G401.6 (cell line): ENCODE results near the gene COL18A1.

Experiments
- FAIRE-seq: peaks from 2 replicates; lab custom pipeline; 2012; peaks lifted over from hg19 to GRCh38; lab: Jason Lieb, UNC

Gene COL18A1

DNA sequence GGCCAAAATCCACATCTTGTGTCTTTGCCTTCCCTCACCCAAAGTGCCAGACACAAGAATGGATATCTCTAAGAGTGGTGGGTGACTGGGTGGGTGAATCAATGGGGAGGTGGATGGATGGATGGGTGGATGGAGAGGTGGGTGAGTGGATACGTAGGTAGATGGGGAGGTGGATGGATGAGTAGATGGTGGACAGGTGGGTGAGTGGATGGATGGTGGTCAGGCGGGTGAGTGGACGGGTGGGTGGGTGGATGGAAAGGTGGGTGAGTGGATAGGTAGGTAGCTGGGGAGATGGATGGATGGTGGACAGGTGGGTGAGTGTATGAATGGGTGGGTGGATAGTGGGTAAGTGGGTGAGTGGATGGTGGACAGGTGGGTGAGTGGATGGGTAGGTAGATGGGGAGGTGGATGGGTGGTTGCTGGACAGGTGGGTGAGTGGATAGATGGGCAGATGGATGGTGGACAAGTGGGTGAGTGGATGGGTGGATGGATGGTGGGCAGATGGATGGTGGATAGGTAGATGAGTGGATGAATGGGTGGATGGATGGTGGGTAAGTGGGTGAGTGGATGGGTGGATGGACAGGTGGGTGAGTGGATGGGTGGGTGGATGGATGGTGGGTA, 103.0 kb downstream of the COL18A1 start:
- no peak for FAIRE-seq

- FAIRE-seq = no peak
Observed at GRCh38 chr21:45508607-45509565, 103.9 kb downstream of the COL18A1 start.

DNA sequence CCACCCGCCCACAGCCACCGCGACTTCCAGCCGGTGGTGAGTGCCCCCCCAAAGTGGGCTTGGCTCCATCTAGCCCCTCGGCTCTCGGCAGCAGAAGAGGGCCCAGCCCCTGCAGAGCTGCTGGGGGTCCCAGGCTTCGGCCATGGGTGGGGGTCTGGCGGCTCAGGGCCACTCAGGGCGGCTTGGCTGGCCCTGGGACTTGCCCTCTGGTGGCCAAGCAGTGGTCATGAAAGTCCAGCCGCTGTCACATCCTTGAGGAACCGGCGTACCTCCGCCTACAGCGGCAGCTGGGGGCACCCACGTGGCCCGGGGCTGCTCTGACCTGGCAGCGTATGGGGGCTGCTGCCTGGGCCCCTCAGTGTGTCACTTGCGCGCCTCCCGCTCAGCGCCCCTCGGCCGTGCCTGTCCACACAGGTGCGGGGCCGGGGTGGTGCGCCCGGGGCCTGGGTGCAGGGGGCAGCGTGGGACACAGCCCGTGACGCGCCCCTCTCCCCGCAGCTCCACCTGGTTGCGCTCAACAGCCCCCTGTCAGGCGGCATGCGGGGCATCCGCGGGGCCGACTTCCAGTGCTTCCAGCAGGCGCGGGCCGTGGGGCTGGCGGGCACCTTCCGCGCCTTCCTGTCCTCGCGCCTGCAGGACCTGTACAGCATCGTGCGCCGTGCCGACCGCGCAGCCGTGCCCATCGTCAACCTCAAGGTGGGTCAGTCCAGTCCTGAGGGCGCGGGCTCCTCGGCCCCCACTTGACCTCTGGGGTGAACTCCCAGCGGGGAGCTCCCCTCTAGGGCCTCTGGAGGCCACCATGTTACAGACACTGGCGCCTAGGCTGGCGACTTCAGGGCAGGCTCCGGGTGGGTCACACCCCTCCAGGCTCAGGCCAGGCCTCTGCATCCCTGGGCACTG, 104.9 kb downstream of the COL18A1 start:
- FAIRE-seq = no peak

- no peak for FAIRE-seq
Observed at GRCh38 chr21:45510466-45510955, 105.5 kb downstream of the COL18A1 start.

DNA sequence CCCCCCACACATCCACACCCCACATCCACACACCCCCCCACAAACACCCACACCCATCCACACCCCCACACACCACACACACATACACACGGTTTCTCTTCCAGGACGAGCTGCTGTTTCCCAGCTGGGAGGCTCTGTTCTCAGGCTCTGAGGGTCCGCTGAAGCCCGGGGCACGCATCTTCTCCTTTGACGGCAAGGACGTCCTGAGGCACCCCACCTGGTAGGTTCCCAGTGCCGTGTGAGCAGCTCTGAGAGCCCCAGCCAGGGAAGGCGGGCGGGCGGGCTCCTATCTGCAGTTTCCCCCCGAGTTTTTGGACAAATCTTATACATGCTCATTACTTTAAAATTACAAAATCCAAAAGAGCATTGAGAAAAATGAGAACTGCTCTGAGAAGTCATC, 106.0 kb downstream of the COL18A1 start:
- no peak for FAIRE-seq

GRCh38 chr21:45511661-45512431, 106.9 kb downstream of the COL18A1 start:
- FAIRE-seq = no peak

DNA sequence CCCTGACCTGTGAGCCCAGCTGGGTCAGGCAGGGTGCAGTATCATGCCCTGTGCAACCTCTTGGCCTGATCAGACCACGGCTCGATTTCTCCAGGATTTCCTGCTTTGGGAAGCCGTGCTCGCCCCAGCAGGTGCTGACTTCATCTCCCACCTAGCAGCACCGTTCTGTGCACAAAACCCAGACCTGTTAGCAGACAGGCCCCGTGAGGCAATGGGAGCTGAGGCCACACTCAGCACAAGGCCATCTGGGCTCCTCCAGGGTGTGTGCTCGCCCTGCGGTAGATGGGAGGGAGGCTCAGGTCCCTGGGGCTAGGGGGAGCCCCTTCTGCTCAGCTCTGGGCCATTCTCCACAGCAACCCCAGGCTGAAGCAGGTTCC, 107.6 kb downstream of the COL18A1 start:
- FAIRE-seq = no peak

DNA sequence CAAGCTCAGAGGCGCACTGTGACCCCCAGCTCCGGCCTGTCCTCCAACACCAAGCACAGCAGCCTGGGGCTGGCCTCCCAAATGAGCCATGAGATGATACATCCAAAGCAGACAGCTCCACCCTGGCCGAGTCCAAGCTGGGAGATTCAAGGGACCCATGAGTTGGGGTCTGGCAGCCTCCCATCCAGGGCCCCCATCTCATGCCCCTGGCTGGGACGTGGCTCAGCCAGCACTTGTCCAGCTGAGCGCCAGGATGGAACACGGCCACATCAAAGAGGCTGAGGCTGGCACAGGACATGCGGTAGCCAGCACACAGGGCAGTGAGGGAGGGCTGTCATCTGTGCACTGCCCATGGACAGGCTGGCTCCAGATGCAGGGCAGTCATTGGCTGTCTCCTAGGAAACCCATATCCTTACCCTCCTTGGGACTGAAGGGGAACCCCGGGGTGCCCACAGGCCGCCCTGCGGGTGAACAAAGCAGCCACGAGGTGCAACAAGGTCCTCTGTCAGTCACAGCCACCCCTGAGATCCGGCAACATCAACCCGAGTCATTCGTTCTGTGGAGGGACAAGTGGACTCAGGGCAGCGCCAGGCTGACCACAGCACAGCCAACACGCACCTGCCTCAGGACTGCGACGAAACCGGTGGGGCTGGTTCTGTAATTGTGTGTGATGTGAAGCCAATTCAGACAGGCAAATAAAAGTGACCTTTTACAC, 108.2 kb downstream of the COL18A1 start:
- no peak for FAIRE-seq

- no peak for FAIRE-seq
Observed at GRCh38 chr21:45513741-45514310, 108.9 kb downstream of the COL18A1 start.

DNA sequence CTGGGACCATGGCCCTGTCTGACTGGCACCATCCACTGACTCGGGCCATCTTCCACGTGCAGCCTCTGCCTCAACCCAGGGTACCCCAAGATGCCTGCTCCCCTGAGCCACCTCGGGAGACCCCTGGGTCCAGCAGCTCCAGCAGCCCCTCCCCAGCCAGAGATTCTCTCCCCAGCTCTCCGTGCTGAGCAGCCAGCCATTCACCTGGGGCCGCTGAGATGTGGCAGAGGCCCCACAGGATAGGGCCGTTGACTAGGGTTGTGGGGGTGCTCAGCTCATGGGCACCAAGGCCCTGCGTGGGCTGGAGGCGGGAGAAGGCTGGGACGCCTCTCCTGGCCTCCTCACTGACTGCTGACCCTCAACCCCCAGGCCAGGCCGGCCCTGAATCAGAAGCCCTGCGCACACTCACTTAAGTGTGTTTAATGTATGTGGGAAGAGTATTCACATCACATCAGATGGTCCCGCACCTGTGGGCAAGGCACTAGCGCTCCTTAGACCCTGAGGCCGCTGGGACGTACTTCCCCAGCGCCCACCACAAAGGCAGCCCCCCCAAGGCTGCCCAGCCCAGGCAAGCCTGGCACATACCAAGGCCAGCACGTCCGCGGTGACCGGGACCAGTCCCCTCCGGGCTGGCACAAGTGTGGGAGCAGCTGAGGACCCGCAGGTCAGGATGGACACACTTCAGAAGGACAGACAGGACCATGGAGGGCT, 109.5 kb downstream of the COL18A1 start:
- FAIRE-seq = no peak

- FAIRE-seq = no peak
Observed at GRCh38 chr21:45515241-45516061, 110.5 kb downstream of the COL18A1 start.

DNA sequence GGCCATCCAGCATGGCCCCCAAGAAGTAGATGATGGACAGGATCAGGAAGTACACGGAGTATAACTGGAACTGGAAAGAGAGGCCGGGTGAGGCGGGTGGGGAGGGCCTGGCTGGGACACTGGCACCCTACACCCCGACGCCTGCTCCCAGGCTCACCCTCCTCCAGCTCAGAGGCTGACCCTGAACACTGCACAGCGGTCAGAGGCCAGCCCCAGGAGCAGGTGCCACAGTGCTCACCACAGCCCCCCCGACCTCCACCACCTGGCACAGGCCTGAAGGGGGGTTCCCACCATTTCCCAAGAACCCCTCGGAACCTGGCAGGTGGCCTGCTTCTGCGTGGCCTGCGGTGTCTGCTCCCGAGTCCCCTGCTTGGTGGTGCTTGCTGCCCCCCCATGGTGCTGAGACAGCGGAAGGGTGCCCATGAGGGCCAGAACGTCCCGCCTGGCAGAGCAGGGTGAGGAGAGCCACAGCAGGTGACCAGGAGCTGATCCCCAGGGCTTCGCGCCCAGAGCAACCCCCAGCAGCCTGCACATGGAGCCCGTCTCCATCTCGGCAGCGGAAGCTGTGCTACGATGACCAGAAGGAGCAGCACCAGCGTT, 111.2 kb downstream of the COL18A1 start:
- no peak for FAIRE-seq

- FAIRE-seq = no peak
Observed at GRCh38 chr21:45516671-45517151, 111.7 kb downstream of the COL18A1 start.

- no peak for FAIRE-seq
Observed at GRCh38 chr21:45517249-45518065, 112.5 kb downstream of the COL18A1 start.

DNA sequence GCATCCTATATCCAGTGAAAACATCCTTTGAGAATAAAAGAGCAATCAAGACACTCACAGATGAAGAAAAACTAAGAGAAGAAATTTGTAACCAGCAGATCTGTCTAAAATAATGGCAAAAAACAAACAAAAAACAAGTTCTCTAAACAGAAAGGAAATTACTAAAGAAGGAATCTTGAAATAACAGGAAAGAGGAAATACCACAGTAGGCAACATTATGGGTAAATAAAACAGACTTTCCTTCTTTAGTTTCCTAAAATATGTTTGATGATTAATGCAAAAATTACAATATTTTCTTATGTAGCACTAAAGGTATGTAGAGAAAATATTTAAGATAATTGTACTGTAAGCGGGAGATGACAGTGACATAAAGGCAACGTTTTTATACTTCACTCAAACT, 113.8 kb downstream of the COL18A1 start:
- no peak for FAIRE-seq

GRCh38 chr21:45519182-45519581, 114.2 kb downstream of the COL18A1 start:
- no peak for FAIRE-seq

DNA sequence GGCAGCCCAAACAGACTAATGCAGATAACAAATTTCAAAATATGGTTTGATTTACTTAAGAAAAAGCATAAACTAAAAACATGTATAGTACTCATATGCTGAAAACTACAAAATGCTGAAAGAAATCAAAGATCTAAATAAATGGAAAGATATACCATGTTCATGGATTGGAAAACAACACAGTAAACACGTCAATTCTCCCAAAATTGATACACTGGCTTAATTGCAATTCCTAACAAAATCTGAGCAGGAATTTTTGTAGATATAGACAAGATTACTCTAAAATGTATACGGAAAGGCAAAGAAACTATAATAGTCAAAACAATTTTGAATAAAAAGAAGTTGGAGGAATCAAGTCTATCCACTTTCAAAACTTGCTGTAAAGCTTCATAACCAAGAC, 116.3 kb downstream of the COL18A1 start:
- no peak for FAIRE-seq

GRCh38 chr21:45522381-45522780, 117.4 kb downstream of the COL18A1 start:
- FAIRE-seq = no peak
